Measurements from ENCODE around the gene NMUR2. TPM values are rescaled to one million over a fixed set of nuclear protein-coding genes. Genes with fewer than 3 reads are reported as not detected.

NMUR2 gene
- total RNA-seq, 1 donor = not detected

GRCh38 chr5:152422081-152422480 is 17.0 kb upstream of the NMUR2 start:
- no peak overlapping the region for H3K4me3 ChIP-seq (ENCODE audit: low read depth, low read length)
- DNase-seq (ENCODE audit: low read depth) = no peak
- TF ChIP-seq CTCF (IDR thresholded peaks at IDR 0.05; ENCODE audit: insufficient read depth, low read length) = no peak

GRCh38 chr5:152412129-152412528 is 7.0 kb upstream of the NMUR2 start:
- DNase-seq (ENCODE audit: low read depth) = no peak
- H3K4me3 ChIP-seq (ENCODE audit: low read depth, low read length) = no peak overlapping the region
- no peak for TF ChIP-seq CTCF (IDR thresholded peaks at IDR 0.05; ENCODE audit: insufficient read depth, low read length)

DNA sequence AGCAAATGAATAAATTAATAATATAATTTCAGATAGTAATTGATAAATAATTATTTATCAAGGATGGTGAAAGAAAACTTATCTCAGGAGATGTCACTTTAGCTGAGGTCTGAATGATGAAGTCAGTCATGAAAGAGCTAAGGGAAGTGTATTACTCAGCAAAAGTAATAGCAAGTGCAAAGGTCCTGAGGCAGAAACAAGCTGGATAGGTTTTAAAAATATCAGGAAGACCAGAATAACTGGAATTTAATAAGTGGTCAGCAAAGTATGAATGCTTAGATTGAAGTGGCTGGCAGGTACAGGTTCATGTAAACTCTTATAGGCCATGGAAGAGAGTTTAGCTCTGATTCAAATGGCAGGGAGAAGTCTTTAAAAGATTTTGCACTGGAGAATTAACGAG is 1.0 kb upstream of the NMUR2 start:
- no peak for TF ChIP-seq CTCF (IDR thresholded peaks at IDR 0.05; ENCODE audit: insufficient read depth, low read length)
- H3K4me3 ChIP-seq (ENCODE audit: low read depth, low read length) = no peak overlapping the region
- DNase-seq (ENCODE audit: low read depth) = no peak

GRCh38 chr5:152404494-152404893 is 585 bp downstream of the NMUR2 start:
- DNase-seq (ENCODE audit: low read depth) = no peak
- no peak overlapping the region for H3K4me3 ChIP-seq (ENCODE audit: low read depth, low read length)
- TF ChIP-seq CTCF (IDR thresholded peaks at IDR 0.05; ENCODE audit: insufficient read depth, low read length) = no peak

- DNase-seq (ENCODE audit: low read depth) = no peak
- no peak for TF ChIP-seq CTCF (IDR thresholded peaks at IDR 0.05; ENCODE audit: insufficient read depth, low read length)
- H3K4me3 ChIP-seq (ENCODE audit: low read depth, low read length) = no peak overlapping the region
These were observed 2.0 kb downstream of the NMUR2 start for GRCh38 chr5:152403046-152403445.

DNA sequence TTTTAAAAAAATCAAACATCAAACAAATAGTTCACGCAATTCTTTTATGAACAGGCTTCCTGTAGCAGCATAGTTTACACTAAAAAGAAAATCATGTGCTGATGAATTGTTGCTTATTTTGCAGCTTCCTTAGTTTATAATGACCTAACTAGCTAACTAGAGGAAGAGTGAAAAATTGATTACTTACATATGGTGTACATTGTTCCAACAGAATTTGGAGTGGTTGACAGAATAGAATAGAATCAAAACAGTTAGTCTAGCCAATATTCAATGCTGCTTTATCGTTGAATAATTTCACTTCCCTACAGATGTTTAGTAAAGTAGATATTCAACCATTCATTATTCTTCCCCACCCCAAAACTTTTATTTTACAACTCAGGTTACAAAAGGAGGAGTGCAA is 4.2 kb downstream of the NMUR2 start:
- no peak for DNase-seq (ENCODE audit: low read depth)
- no peak for TF ChIP-seq CTCF (IDR thresholded peaks at IDR 0.05; ENCODE audit: insufficient read depth, low read length)

GRCh38 chr5:152397581-152397980 is 7.5 kb downstream of the NMUR2 start:
- no peak for DNase-seq (ENCODE audit: low read depth)
- TF ChIP-seq CTCF (IDR thresholded peaks at IDR 0.05; ENCODE audit: insufficient read depth, low read length) = no peak

More for the DNA sequence above, 4.2 kb downstream of the NMUR2 start:
- H3K4me3 ChIP-seq (ENCODE audit: low read depth, low read length) = no peak overlapping the region

More at GRCh38 chr5:152397581-152397980, 7.5 kb downstream of the NMUR2 start:
- no peak overlapping the region for H3K4me3 ChIP-seq (ENCODE audit: low read depth, low read length)
